Fibroblast of lung (primary cell): Measurements from ENCODE around the gene CES3. TPM values are rescaled to one million over a fixed set of nuclear protein-coding genes. Genes with fewer than 3 reads are reported as not detected.

Source experiments
- DNase-seq, 2 donors: peaks; one replicate each; pipeline versions ENCODE4 v3.0.0 to v3.0.0-alpha.2; 2010; ENCODE audit warnings: low read depth in 2 of 2
- H2AFZ ChIP-seq: 2 replicates; pipeline ENCODE4 v1.5.1; 2012; ENCODE audit warnings: low read length, control low read depth, inconsistent platforms
- H3K27ac ChIP-seq: 2 replicates; pipeline ENCODE4 v1.5.1; 2011; ENCODE audit warnings: low read length, control low read depth; ENCODE audit not compliant: insufficient read depth
- H3K27me3 ChIP-seq: 2 replicates; pipeline ENCODE4 v1.5.1; 2011; ENCODE audit warnings: mild to moderate bottlenecking, low read length; ENCODE audit not compliant: control insufficient read depth, insufficient read depth
- H3K36me3 ChIP-seq: 2 replicates; pipeline ENCODE4 v1.5.1; 2011; ENCODE audit warnings: low read length; ENCODE audit not compliant: control insufficient read depth, insufficient read depth
- H3K4me1 ChIP-seq: 2 replicates; pipeline ENCODE4 v1.5.1; 2011; ENCODE audit warnings: low read length; ENCODE audit not compliant: control insufficient read depth, insufficient read depth; ENCODE audit errors: extremely low read depth
- H3K4me2 ChIP-seq: 2 replicates; pipeline ENCODE4 v1.5.1; 2011; ENCODE audit warnings: low read length, control low read depth; ENCODE audit not compliant: insufficient read depth; ENCODE audit errors: extremely low read depth
- H3K4me3 ChIP-seq, 4 experiments: fragments of 200-600 bp in 1 of 4; sonication (generic) in 1 of 4; replicated peaks in 1 of 4; 2 replicates each; pipeline ENCODE4 v1.5.1; 2011 to 2016; ENCODE audit warnings: low read length in 4 of 4, low read depth in 3 of 4, mild to moderate bottlenecking in 3 of 4, control low read depth in 2 of 4, inconsistent platforms in 1 of 4, mixed read lengths in 1 of 4; ENCODE audit not compliant: insufficient read depth in 1 of 4; ENCODE audit errors: control extremely low read depth in 1 of 4
- H3K79me2 ChIP-seq: 2 replicates; pipeline ENCODE4 v1.5.1; 2012; ENCODE audit warnings: mild to moderate bottlenecking, low read length, inconsistent platforms; ENCODE audit not compliant: control insufficient read depth, insufficient read depth
- H3K9ac ChIP-seq: 2 replicates; pipeline ENCODE4 v1.5.1; 2011; ENCODE audit warnings: mild to moderate bottlenecking, low read length, control low read depth; ENCODE audit not compliant: insufficient read depth
- H3K9me3 ChIP-seq: 2 replicates; pipeline ENCODE4 v1.5.1; 2012; ENCODE audit warnings: low read depth, low read length; ENCODE audit not compliant: control insufficient read depth, insufficient read depth
- H4K20me1 ChIP-seq: 2 replicates; pipeline ENCODE4 v1.5.1; 2011; ENCODE audit warnings: low read length; ENCODE audit not compliant: control insufficient read depth, insufficient read depth; ENCODE audit errors: extremely low read depth
- EZH2 ChIP-seq: IDR thresholded peaks from 2 replicates; pipeline ENCODE4 v1.5.1; 2012; ENCODE audit warnings: low read length, control low read depth, mild to moderate bottlenecking; ENCODE audit errors: missing control alignments
- polyA plus RNA-seq, 2 donors: library from polyadenylated mRNA; depleted of rRNA in 1 of 2; stranded (reverse) in 1 of 2; unstranded in 1 of 2; fragments of >200 nt; gene quantifications; 2 replicates each; pipeline ENCODE4 v1.2.1, GENCODE V29; 2011 to 2012; ENCODE audit warnings: missing spikeins in 1 of 2
- total RNA-seq: library from RNA; depleted of rRNA; stranded (reverse); fragments of >200 nt; gene quantifications from 2 replicates; pipeline ENCODE4 v1.2.1, GENCODE V29; 2014
- TF ChIP-seq, protein P1 (sequence below), 2 donors: IDR thresholded peaks in 1 of 2; conservative IDR thresholded peaks in 1 of 2; 1 replicate in 1 of 2; 2 replicates in 1 of 2; pipeline ENCODE4 v1.5.1; 2011 to 2012; ENCODE audit warnings: low read length in 2 of 2, control low read depth in 1 of 2, inconsistent platforms in 1 of 2, low read depth in 1 of 2, mild to moderate bottlenecking in 1 of 2

The CES3 gene
- total and polyA plus RNA-seq, 2 donors (not counting 1 experiment from before 2014, with no cell fraction given) = 0.01 to 1.3 TPM

GRCh38 chr16:67001726-67002125 lies 40.7 kb downstream of the CES3 start:
- Histone ChIP-seq H3K79me2 (no peaks in the 10 kb centered on the region), H3K9me3 (no peaks in the 10 kb centered on the region), H4K20me1 (no peaks in the 10 kb centered on the region), H3K4me3 (no peak overlapping the region), H3K4me2 (no peak overlapping the region), H2AFZ (no peak overlapping the region), H3K36me3 (no peaks in the 10 kb centered on the region), H3K4me1 (peaks cover 3% of the 10 kb centered on the region), H3K27ac (no peak overlapping the region), H3K9ac (no peak overlapping the region), H3K27me3 (peaks cover 3% of the 10 kb centered on the region)
- no peak for TF ChIP-seq EZH2
- TF ChIP-seq, protein P1, sequence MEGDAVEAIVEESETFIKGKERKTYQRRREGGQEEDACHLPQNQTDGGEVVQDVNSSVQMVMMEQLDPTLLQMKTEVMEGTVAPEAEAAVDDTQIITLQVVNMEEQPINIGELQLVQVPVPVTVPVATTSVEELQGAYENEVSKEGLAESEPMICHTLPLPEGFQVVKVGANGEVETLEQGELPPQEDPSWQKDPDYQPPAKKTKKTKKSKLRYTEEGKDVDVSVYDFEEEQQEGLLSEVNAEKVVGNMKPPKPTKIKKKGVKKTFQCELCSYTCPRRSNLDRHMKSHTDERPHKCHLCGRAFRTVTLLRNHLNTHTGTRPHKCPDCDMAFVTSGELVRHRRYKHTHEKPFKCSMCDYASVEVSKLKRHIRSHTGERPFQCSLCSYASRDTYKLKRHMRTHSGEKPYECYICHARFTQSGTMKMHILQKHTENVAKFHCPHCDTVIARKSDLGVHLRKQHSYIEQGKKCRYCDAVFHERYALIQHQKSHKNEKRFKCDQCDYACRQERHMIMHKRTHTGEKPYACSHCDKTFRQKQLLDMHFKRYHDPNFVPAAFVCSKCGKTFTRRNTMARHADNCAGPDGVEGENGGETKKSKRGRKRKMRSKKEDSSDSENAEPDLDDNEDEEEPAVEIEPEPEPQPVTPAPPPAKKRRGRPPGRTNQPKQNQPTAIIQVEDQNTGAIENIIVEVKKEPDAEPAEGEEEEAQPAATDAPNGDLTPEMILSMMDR (conservative IDR thresholded peaks at IDR 0.05 in 1 of 2, IDR thresholded peaks at IDR 0.05 in 1 of 2; ENCODE audit: low read depth in 1 of 2, low read length in 2 of 2) = no peak
- DNase-seq = no peak

DNA sequence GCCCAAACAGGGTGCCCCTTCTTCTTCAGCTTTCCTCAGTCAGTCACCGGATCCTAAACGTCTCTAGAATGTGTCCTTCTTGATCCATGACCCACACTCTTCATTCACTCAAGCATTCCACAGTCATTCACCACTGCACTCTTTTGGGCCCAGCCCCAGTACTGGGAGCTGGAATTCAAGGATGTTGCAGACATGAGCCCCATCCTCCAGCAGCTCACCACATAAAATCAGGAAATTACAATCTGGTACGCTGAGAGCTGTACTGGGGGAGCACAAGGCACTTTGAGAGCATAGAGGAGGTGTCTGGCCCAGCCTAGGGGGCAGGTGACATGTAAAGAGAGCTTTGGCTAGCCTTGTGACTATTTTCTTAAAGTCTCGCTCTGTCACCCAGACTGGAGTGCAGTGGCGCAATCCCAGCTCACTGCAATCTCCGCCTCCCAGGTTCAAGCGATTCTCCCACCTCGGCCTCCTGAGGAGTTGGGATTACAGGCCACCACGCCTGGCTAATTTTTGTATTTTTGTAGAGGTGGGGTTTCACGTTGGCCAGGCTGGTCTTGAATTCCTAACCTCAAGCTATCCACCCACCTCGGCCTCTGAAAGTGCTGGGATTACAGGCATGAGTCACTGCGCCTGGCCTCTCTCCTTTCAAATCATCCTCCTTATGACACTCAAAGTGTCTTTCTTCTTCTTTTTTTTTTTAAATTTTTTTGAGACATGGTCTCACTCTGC lies 46.0 kb downstream of the CES3 start:
- DNase-seq = peak in 1 of 2 donors; percentile 28
- H3K4me1 ChIP-seq = no peaks in the 10 kb centered on the region

DNA sequence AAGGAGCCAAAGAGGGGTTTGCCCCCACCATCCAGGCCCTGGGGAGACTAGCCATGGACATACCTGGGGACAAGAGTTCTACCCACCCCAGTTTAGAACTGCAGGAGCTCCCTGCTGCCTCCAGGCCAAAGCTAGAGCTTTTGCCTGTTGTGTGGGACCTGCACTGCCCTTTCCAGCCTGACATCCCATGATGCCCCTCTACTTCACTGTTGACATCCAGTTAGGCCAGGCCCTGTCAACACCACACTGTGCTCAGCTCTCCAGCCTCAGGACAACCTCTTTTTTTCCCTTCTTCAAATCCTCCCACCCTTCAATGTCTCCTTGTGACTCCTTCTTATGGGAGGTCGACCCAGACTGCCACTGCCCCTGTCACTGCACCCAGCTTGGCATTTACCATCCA lies 48.1 kb downstream of the CES3 start:
- H3K27me3 ChIP-seq = peaks cover 3% of the 10 kb centered on the region
- H3K27ac ChIP-seq = no peak overlapping the region
- DNase-seq = no peak
- H2AFZ ChIP-seq = no peak overlapping the region
- H3K4me1 ChIP-seq = no peaks in the 10 kb centered on the region
- no peak overlapping the region for H3K4me3 ChIP-seq
- no peak overlapping the region for H3K9ac ChIP-seq
- no peaks in the 10 kb centered on the region for H3K79me2 ChIP-seq
- no peaks in the 10 kb centered on the region for H3K9me3 ChIP-seq
- TF ChIP-seq, protein P1 (conservative IDR thresholded peaks at IDR 0.05 in 1 of 2, IDR thresholded peaks at IDR 0.05 in 1 of 2; ENCODE audit: low read depth in 1 of 2, low read length in 2 of 2) = no peak
- no peak for TF ChIP-seq EZH2
- H3K4me2 ChIP-seq = no peak overlapping the region
- H4K20me1 ChIP-seq = no peaks in the 10 kb centered on the region
- no peaks in the 10 kb centered on the region for H3K36me3 ChIP-seq

More for the DNA sequence above, 46.0 kb downstream of the CES3 start:
- H3K4me2 ChIP-seq = no peak overlapping the region
- H2AFZ ChIP-seq = no peak overlapping the region
- no peak overlapping the region for H3K27ac ChIP-seq
- no peak for TF ChIP-seq EZH2
- TF ChIP-seq, protein P1 (conservative IDR thresholded peaks at IDR 0.05 in 1 of 2, IDR thresholded peaks at IDR 0.05 in 1 of 2; ENCODE audit: low read depth in 1 of 2, low read length in 2 of 2) = no peak
- no peak overlapping the region for H3K9ac ChIP-seq
- no peaks in the 10 kb centered on the region for H4K20me1 ChIP-seq
- no peaks in the 10 kb centered on the region for H3K9me3 ChIP-seq
- H3K27me3 ChIP-seq = peaks cover 3% of the 10 kb centered on the region
- no peaks in the 10 kb centered on the region for H3K79me2 ChIP-seq
- H3K4me3 ChIP-seq = no peak overlapping the region
- H3K36me3 ChIP-seq = no peaks in the 10 kb centered on the region
